Endodermal cell (in vitro differentiated cells): ENCODE results near the gene TYRP1. TPM values are rescaled to one million over a fixed set of nuclear protein-coding genes. Genes with fewer than 3 reads are reported as not detected.

Experiments used
- DNase-seq: peaks from one replicate; pipeline ENCODE4 v3.0.0-alpha.2; 2017
- H3K27ac ChIP-seq: 2 replicates; pipeline ENCODE4 v1.5.1; 2013; ENCODE audit warnings: mild to moderate bottlenecking, low read depth, low read length, moderate library complexity
- H3K27me3 ChIP-seq: 2 replicates; pipeline ENCODE4 v1.6.1; 2013; ENCODE audit warnings: mild to moderate bottlenecking, low read length, moderate library complexity; ENCODE audit not compliant: insufficient read depth, control insufficient read depth, poor library complexity, severe bottlenecking
- H3K36me3 ChIP-seq: 2 replicates; pipeline ENCODE4 v1.7.0; 2013; ENCODE audit warnings: mild to moderate bottlenecking, low read length, moderate library complexity; ENCODE audit not compliant: control insufficient read depth, insufficient read depth
- H3K4me1 ChIP-seq: one replicate; pipeline ENCODE4 v1.7.0; 2013; ENCODE audit warnings: low read length; ENCODE audit not compliant: control insufficient read depth, insufficient read depth
- H3K4me3 ChIP-seq: 2 replicates; pipeline ENCODE4 v1.5.1; 2013; ENCODE audit warnings: mild to moderate bottlenecking, low read length, moderate library complexity
- H3K9ac ChIP-seq: 2 replicates; pipeline ENCODE4 v1.6.1; 2013; ENCODE audit warnings: mild to moderate bottlenecking, low read length, moderate library complexity; ENCODE audit not compliant: poor library complexity, severe bottlenecking; ENCODE audit errors: extremely low read depth
- H3K9me3 ChIP-seq: 2 replicates; pipeline ENCODE4 v1.6.1; 2013; ENCODE audit warnings: mild to moderate bottlenecking, low read length, moderate library complexity; ENCODE audit not compliant: control insufficient read depth
- H3K27ac Mint-ChIP-seq: 2 replicates; pipeline ENCODE4 v1.8.0; 2020; ENCODE audit warnings: mixed read lengths
- H3K27me3 Mint-ChIP-seq: 2 replicates; pipeline ENCODE4 v1.8.0; 2021; ENCODE audit warnings: mild to moderate bottlenecking, mixed read lengths; ENCODE audit not compliant: insufficient read depth
- H3K36me3 Mint-ChIP-seq: 2 replicates; pipeline ENCODE4 v1.8.0; 2020; ENCODE audit warnings: low read depth, mixed read lengths
- H3K4me1 Mint-ChIP-seq: 2 replicates; pipeline ENCODE4 v1.8.0; 2020; ENCODE audit warnings: mixed read lengths
- H3K4me3 Mint-ChIP-seq: 2 replicates; pipeline ENCODE4 v1.8.0; 2020; ENCODE audit warnings: mild to moderate bottlenecking, moderate library complexity, mixed read lengths
- H3K9me3 Mint-ChIP-seq: 2 replicates; pipeline ENCODE4 v1.8.0; 2020; ENCODE audit warnings: mild to moderate bottlenecking, mixed read lengths
- WGBS, 2 experiments: methylation state at CpG; one replicate each; pipeline versions ENCODE4 v1.1.5 to v1.1.7; 2013; ENCODE audit warnings: missing lambda C conversion rate in 2 of 2, mixed read lengths in 1 of 2; ENCODE audit not compliant: insufficient coverage in 1 of 2, insufficient read length in 1 of 2; 5-methylcytosine and 5-hydroxymethylcytosine counted together
- total RNA-seq, 2 donors: library from RNA; stranded (reverse); fragmentation: NEBNext Ultra II Directional in 1 of 2; extraction: Animal tissue kit (Norgen Biotek cat#: 25700) in 1 of 2; gene quantifications; 2 replicates in 1 of 2; 3 replicates in 1 of 2; pipeline ENCODE4 v1.2.1, GENCODE V29; 2021
- TF ChIP-seq, protein P1 (sequence below): fragments of 200-600 bp; sonication (generic); conservative IDR thresholded peaks from 2 replicates; pipeline ENCODE4 v1.5.0; 2021; ENCODE audit warnings: antibody characterized with exemption, mild to moderate bottlenecking

TYRP1 gene
- total RNA-seq, 2 donors from 2014 or later, result 0.11 TPM; not detected in 1

DNA sequence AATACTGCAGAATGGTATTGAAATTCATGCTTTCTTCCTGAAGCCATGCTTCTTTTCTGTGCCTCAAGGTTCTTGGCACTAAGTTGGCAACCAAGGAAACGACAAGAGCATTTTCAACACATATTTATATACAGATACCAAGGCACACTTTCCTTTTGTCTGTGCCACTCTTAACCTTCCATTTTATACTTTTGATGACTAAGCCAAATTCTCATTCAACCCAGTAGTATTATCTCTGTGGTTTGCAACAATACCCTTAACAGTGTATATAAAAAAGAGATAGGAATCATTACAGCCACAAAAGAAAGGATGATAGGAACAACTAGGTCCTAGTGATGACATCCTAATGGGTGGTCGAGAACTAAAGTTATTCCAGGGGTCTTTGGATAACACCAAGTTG lies 36.0 kb upstream of the TYRP1 start:
- Histone ChIP-seq H3K9me3 (no peaks in the 10 kb centered on the region), H3K4me3 (no peak overlapping the region), H3K9ac (no peak overlapping the region), H3K27me3 (no peaks in the 10 kb centered on the region), H3K4me1 (no peaks in the 10 kb centered on the region), H3K36me3 (no peaks in the 10 kb centered on the region), H3K27ac (no peak overlapping the region)
- TF ChIP-seq, protein P1, sequence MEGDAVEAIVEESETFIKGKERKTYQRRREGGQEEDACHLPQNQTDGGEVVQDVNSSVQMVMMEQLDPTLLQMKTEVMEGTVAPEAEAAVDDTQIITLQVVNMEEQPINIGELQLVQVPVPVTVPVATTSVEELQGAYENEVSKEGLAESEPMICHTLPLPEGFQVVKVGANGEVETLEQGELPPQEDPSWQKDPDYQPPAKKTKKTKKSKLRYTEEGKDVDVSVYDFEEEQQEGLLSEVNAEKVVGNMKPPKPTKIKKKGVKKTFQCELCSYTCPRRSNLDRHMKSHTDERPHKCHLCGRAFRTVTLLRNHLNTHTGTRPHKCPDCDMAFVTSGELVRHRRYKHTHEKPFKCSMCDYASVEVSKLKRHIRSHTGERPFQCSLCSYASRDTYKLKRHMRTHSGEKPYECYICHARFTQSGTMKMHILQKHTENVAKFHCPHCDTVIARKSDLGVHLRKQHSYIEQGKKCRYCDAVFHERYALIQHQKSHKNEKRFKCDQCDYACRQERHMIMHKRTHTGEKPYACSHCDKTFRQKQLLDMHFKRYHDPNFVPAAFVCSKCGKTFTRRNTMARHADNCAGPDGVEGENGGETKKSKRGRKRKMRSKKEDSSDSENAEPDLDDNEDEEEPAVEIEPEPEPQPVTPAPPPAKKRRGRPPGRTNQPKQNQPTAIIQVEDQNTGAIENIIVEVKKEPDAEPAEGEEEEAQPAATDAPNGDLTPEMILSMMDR, result no peak
- Mint-ChIP-seq H3K9me3 (no peaks in the 10 kb centered on the region), H3K4me1 (no peaks in the 10 kb centered on the region), H3K27ac (no peak overlapping the region), H3K36me3 (no peaks in the 10 kb centered on the region), H3K4me3 (no peak overlapping the region), H3K27me3 (no peaks in the 10 kb centered on the region)
- DNase-seq, result no peak
- 83 to 100% methylated on average over 1 to 2 of the region's 2 CpGs for WGBS, 2 experiments

DNA sequence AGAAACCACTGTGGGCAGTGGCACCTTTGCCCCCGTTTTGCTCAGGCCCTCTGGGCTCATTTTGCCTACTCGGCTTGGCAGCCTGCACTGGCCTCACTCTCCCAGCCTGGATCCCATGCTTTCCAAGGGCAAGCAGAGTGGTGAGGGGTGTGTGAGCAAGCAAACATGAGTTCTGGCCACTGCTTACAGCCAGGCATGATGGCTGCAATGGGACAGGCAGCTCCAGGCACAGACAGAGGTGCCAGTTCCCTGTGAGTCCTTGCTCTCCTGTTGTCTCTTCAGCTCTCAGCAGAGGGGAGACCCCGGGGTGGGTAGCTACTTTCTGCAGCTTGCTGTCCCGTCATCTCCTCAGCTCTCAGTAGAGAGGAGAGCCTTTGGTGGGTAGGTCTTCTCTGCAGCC lies 35.2 kb upstream of the TYRP1 start:
- H3K4me3 Mint-ChIP-seq, result no peak overlapping the region
- Histone ChIP-seq H3K4me3 (no peak overlapping the region), H3K9me3 (no peaks in the 10 kb centered on the region), H3K4me1 (no peaks in the 10 kb centered on the region), H3K9ac (no peak overlapping the region), H3K27me3 (no peaks in the 10 kb centered on the region), H3K36me3 (no peaks in the 10 kb centered on the region), H3K27ac (no peak overlapping the region)
- TF ChIP-seq, protein P1, result no peak
- H3K27ac Mint-ChIP-seq, result no peak overlapping the region
- H3K27me3 Mint-ChIP-seq, result no peaks in the 10 kb centered on the region
- no peaks in the 10 kb centered on the region for H3K9me3 Mint-ChIP-seq
- no peaks in the 10 kb centered on the region for H3K4me1 Mint-ChIP-seq
- no peak for DNase-seq
- no peaks in the 10 kb centered on the region for H3K36me3 Mint-ChIP-seq
- WGBS, 2 experiments, result 88 to 100% methylated on average over 1 to 4 of the region's 4 CpGs

DNA sequence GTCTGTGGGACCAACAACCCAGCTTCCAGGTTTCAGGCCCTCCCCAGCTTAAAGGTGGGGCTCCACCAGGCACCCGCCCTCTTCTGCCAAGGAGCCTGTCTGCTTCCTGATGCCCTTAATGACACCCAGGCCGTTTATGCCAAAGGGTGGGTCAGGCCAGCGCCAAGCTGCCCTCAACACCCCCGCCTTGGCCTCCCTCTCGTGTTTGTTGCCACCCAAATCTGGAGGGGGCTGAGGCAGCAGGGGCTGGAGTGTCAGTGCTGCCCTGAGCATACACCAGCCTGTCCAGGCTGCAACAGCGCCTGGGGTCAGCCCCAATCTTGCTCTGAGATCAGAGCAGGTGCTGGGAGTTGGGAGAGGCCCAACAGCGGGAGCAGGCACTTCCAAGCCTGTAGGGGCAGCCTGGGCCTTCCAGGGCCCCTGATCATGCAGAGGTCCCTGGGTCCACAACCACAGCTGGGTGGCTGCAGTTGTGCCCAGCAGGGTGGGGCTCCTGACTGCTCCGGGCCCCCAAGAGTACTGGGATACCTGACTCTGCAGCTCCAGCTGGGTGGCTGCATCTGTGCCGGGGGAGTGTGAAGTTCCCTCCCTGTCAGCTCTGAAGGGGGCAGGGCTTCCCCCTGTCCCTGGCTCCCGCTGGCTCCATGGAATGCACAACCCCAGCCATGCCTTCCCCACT lies 34.5 kb upstream of the TYRP1 start:
- Mint-ChIP-seq H3K27me3 (no peaks in the 10 kb centered on the region), H3K4me3 (no peak overlapping the region), H3K27ac (no peak overlapping the region), H3K36me3 (no peaks in the 10 kb centered on the region), H3K9me3 (no peaks in the 10 kb centered on the region), H3K4me1 (no peaks in the 10 kb centered on the region)
- no peaks in the 10 kb centered on the region for H3K9me3 ChIP-seq
- no peaks in the 10 kb centered on the region for H3K27me3 ChIP-seq
- H3K9ac ChIP-seq, result no peak overlapping the region
- TF ChIP-seq, protein P1, result no peak
- H3K4me3 ChIP-seq, result no peak overlapping the region
- no peaks in the 10 kb centered on the region for H3K36me3 ChIP-seq
- DNase-seq, result no peak
- 91 to 100% methylated on average over 3 to 10 of the region's 10 CpGs for WGBS, 2 experiments
- H3K4me1 ChIP-seq, result no peaks in the 10 kb centered on the region
- no peak overlapping the region for H3K27ac ChIP-seq
